Mesothelial cell of epicardium (in vitro differentiated cells): ENCODE measurements around the gene SHISA7. TPM values are rescaled to one million over a fixed set of nuclear protein-coding genes. Genes with fewer than 3 reads are reported as not detected.
A peak's percentile ranks its signal among the peaks of the same experiment; 100 is the strongest.

ENCODE experiments used
- DNase-seq, 2 experiments: peaks; one replicate each; pipeline ENCODE4 v3.0.0; 2021; ENCODE audit warnings: low spot score in 2 of 2; ENCODE audit not compliant: unreplicated experiment in 2 of 2
- H3K27ac Mint-ChIP-seq: 2 replicates; pipeline ENCODE4 v1.8.0; 2021; ENCODE audit warnings: mixed read lengths
- H3K27me3 Mint-ChIP-seq: 2 replicates; pipeline ENCODE4 v1.8.0; 2021; ENCODE audit warnings: low read depth, mixed read lengths
- H3K36me3 Mint-ChIP-seq: 2 replicates; pipeline ENCODE4 v1.8.0; 2021; ENCODE audit warnings: mixed read lengths
- H3K4me1 Mint-ChIP-seq: 2 replicates; pipeline ENCODE4 v1.8.0; 2021; ENCODE audit warnings: mixed read lengths
- H3K4me3 Mint-ChIP-seq: 2 replicates; pipeline ENCODE4 v1.8.0; 2021; ENCODE audit warnings: mild to moderate bottlenecking, moderate library complexity, mixed read lengths
- H3K9me3 Mint-ChIP-seq: 2 replicates; pipeline ENCODE4 v1.8.0; 2021; ENCODE audit warnings: mixed read lengths
- CTCF ChIP-seq: fragments of 200-600 bp; sonication (generic); IDR thresholded peaks from one replicate; pipeline ENCODE4 v1.5.0; 2021; ENCODE audit warnings: antibody characterized with exemption; ENCODE audit not compliant: unreplicated experiment
- total RNA-seq: library from RNA; stranded (reverse); gene quantifications from 3 replicates; pipeline ENCODE4 v1.2.1, GENCODE V29; 2021

SHISA7 gene
- total RNA-seq, 1 donor from 2014 or later, result 0.04 TPM

DNA sequence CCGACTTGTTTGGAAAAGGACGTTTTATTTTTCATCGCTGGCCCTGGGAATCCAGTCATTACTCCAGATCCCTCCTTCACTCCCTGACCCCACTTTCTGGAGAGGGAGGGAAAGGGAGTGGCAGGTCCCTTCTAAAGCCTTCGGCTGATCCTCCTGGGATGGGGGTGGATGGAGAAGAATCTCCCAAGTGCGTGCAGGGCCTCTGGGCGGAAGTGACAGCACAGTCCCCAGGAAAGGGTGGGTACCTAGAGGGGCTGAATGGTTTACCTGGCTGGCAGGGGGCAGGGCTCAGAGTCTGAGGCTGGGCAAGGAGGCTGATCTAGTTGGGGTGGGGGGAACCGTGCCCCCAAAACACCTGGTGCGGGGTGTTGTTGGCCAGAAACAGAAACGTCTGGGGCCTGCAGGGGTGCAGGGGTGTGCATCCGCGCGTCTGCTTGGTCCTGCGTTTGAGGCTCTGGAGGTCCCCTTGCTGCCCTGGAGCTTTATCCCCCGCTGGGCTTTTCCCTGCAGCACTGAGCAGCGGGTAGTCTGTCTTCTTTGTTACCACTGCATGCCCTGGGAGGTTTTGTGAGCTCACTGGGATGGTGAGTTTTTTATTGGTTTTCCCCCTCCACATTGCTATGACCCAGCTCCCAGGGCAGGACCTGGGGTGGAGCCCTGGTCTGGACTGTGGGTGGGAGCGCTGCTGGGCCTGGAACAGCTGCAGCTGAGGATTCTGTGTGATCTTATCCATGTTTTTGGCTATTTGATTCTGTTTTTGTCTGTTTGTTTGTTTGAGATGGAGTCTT, 30.3 kb upstream of the SHISA7 start:
- no peak for DNase-seq
- H3K36me3 Mint-ChIP-seq, result no peaks in the 10 kb centered on the region
- H3K4me3 Mint-ChIP-seq, result no peak overlapping the region
- no peak for TF ChIP-seq CTCF
- H3K4me1 Mint-ChIP-seq, result peaks cover 17% of the 10 kb centered on the region
- H3K27ac Mint-ChIP-seq, result no peak overlapping the region
- no peaks in the 10 kb centered on the region for H3K27me3 Mint-ChIP-seq
- H3K9me3 Mint-ChIP-seq, result no peaks in the 10 kb centered on the region

- TF ChIP-seq CTCF, result no peak
- H3K36me3 Mint-ChIP-seq, result no peaks in the 10 kb centered on the region
- peaks cover 13% of the 10 kb centered on the region for H3K4me1 Mint-ChIP-seq
- no peak overlapping the region for H3K4me3 Mint-ChIP-seq
- no peak for DNase-seq
- H3K9me3 Mint-ChIP-seq, result no peaks in the 10 kb centered on the region
- peaks cover 2% of the 10 kb centered on the region for H3K27me3 Mint-ChIP-seq
- no peak overlapping the region for H3K27ac Mint-ChIP-seq
Measured at GRCh38 chr19:55472463-55472862, 29.4 kb upstream of the SHISA7 start.

DNA sequence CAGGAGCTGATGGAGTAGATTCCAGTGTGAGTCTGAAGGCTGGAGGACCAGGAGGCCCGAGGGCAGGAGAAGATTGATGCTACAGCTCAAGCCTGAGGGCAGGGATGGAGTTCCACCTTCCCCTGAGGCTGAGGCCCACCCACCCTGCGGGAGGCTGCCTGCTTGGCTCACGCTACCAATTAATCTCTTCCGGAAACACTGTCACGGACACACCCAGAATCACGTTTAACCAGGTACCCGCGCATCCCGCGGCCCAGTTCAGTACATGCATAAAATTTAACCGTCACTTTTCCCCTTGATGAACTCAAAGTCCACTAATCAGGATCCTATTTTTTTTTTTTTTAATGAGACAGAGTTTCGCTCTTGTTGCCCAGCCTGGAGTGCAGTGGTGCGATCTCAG, 28.2 kb upstream of the SHISA7 start:
- H3K36me3 Mint-ChIP-seq, result no peaks in the 10 kb centered on the region
- H3K4me1 Mint-ChIP-seq, result peaks cover 8% of the 10 kb centered on the region
- no peaks in the 10 kb centered on the region for H3K9me3 Mint-ChIP-seq
- H3K27me3 Mint-ChIP-seq, result peaks cover 10% of the 10 kb centered on the region
- H3K4me3 Mint-ChIP-seq, result no peak overlapping the region
- H3K27ac Mint-ChIP-seq, result no peak overlapping the region
- DNase-seq, result no peak
- TF ChIP-seq CTCF, result no peak

DNA sequence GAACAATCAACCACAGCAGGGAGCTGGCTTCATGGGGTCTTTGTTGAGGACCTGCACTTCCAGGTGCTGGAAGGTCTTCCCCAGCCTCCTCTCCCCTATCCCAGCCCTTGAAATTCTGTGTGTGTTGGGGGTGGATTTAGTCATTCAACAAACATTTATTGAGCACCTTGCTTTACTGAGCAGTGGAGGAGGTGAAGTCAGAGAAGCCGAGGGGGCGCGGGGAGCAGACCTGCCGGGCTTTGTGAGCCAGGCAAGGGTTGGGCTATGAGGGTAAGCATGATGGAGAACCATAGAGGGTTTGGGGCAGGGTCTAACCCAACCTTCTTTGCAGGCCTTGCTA, 24.9 kb upstream of the SHISA7 start:
- Mint-ChIP-seq H3K27ac (no peak overlapping the region), H3K9me3 (no peaks in the 10 kb centered on the region), H3K36me3 (no peaks in the 10 kb centered on the region), H3K27me3 (peaks cover 37% of the 10 kb centered on the region), H3K4me1 (peaks cover 3% of the 10 kb centered on the region), H3K4me3 (no peak overlapping the region)
- TF ChIP-seq CTCF, result peak; percentile 68
- DNase-seq, result no peak

DNA sequence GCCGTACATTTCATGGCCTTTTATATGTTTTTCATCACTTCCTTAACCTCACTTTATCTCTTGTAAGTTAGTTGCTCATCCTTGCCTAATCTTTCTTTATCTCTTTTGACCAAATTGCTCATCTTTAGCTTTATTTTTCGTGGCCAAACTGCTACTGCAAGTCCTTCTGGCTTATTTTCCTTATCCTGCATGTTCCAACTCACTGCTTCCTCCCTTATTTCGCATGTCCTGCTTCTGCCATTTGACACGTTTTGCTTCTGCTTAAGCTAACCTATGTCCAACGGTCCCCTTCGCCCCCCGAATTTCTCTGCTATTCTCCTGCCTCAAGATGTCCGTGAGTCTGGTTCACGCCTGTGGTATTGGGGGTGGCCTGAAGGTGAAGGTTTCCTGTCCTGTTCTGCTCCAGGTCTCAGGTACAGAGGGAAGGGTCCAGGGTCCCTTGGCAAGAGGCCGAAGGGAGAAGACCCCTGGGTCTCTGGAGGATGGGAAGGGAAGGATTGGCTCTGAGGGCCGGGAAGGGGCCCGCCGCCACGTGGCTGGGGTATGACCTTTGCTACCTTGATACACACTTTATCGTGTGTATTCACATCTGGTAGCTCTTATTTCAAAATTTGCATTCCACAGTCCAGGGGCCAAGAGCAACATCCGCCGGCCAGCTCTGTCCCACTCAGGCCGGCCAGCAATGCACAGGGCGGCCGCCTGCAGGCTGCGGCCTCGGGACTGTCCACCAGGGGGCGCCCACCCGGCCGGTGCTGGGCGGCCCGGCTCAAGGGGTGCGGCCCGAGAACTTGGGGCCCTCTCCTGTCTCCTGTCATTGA, 24.3 kb upstream of the SHISA7 start:
- DNase-seq, result peak in 1 of 2 experiments; percentile 82
- no peaks in the 10 kb centered on the region for H3K36me3 Mint-ChIP-seq
- H3K9me3 Mint-ChIP-seq, result no peaks in the 10 kb centered on the region
- no peak overlapping the region for H3K4me3 Mint-ChIP-seq
- TF ChIP-seq CTCF, result peak; percentile 99
- peaks cover 41% of the 10 kb centered on the region for H3K27me3 Mint-ChIP-seq
- H3K4me1 Mint-ChIP-seq, result peaks cover 3% of the 10 kb centered on the region
- no peak overlapping the region for H3K27ac Mint-ChIP-seq
